ENCODE measurements around the gene RABL3.
"Not testable (repeated sequence)": the region's sequence is repeated elsewhere in the genome, so short reads cannot be mapped to it uniquely, and the experiment has no call there.

Gene RABL3

GRCh38 chr3:120642368-120642948, 99.9 kb downstream of the RABL3 start:
- peak; percentile 83 for DNase-seq

GRCh38 chr3:120641696-120642246, 100.5 kb downstream of the RABL3 start:
- DNase-seq: no peak

GRCh38 chr3:120640231-120640630, 102.1 kb downstream of the RABL3 start:
- no peak for DNase-seq

- not testable (repeated sequence) for DNase-seq
These were observed 103.5 kb downstream of the RABL3 start for GRCh38 chr3:120638820-120639219.

- peak; percentile 34 for DNase-seq
These were observed 104.3 kb downstream of the RABL3 start for GRCh38 chr3:120637851-120638559.

GRCh38 chr3:120636795-120637401, 105.4 kb downstream of the RABL3 start:
- no peak for DNase-seq

Data from GDM1 (cell line).